Activated CD8-positive, alpha-beta T cell treated with anti-CD3 and anti-CD28 coated beads for 36 hours (primary cell): ENCODE data around the gene MUC6. TPM values are rescaled to one million over a fixed set of nuclear protein-coding genes. Genes with fewer than 3 reads are reported as not detected.

ENCODE experiments used
- ATAC-seq: fragments of 200-7000 bp; cut with Tn5 transposase; one replicate; pipeline ENCODE4 v1.10.0; 2021; ENCODE audit warnings: mild to moderate bottlenecking, moderate library complexity
- CTCF ChIA-PET: fragments of 350-600 bp; sonication (Branson Sonifier 250); formaldehyde crosslinking; loops from one replicate; lab custom pipeline; 2021; ENCODE audit warnings: antibody characterized with exemption; lab: Charles Lee
- POLR2A ChIA-PET: fragments of 350-600 bp; sonication (Branson Sonifier 250); formaldehyde crosslinking; loops from one replicate; lab custom pipeline; 2021; ENCODE audit warnings: antibody characterized with exemption; lab: Charles Lee
- DNase-seq: peaks from one replicate; pipeline ENCODE4 v3.0.0-alpha.2; 2020
- H3K27ac Mint-ChIP-seq: one replicate; pipeline ENCODE4 v1.8.0; 2021; ENCODE audit warnings: mild to moderate bottlenecking, mixed read lengths
- H3K27me3 Mint-ChIP-seq: one replicate; pipeline ENCODE4 v1.8.0; 2021; ENCODE audit warnings: mixed read lengths
- H3K36me3 Mint-ChIP-seq: one replicate; pipeline ENCODE4 v1.8.0; 2021; ENCODE audit warnings: low read depth, mixed read lengths
- H3K4me1 Mint-ChIP-seq: one replicate; pipeline ENCODE4 v1.8.0; 2021; ENCODE audit warnings: low read depth, mixed read lengths
- H3K4me3 Mint-ChIP-seq: one replicate; pipeline ENCODE4 v1.8.0; 2021; ENCODE audit warnings: mild to moderate bottlenecking, moderate library complexity, mixed read lengths
- H3K9me3 Mint-ChIP-seq: one replicate; pipeline ENCODE4 v1.8.0; 2021; ENCODE audit warnings: mixed read lengths
- intact Hi-C: fragments of 100-400 bp; cut with micrococcal nuclease; formaldehyde crosslinking; loops from one replicate; pipeline ENCODE4 v1.10.0; 2022
- total RNA-seq, 2 experiments: library from RNA; stranded (reverse); gene quantifications; one replicate each; pipeline ENCODE4 v1.2.3, GENCODE V29; 2021
- TF ChIP-seq, protein P1 (sequence below): fragments of 200-600 bp; IDR thresholded peaks from one replicate; pipeline ENCODE4 v1.8.0; 2022; ENCODE audit warnings: antibody characterized with exemption, mild to moderate bottlenecking

Gene MUC6
- total RNA-seq, 2 experiments from 2014 or later = not detected

- ChIA-PET POLR2A (no interaction called here), CTCF (no interaction called here)
- Mint-ChIP-seq H3K36me3 (no peaks in the 10 kb centered on the region), H3K27me3 (no peaks in the 10 kb centered on the region), H3K4me3 (no peak overlapping the region), H3K4me1 (no peaks in the 10 kb centered on the region), H3K9me3 (no peaks in the 10 kb centered on the region), H3K27ac (no peak overlapping the region)
- TF ChIP-seq, protein P1, sequence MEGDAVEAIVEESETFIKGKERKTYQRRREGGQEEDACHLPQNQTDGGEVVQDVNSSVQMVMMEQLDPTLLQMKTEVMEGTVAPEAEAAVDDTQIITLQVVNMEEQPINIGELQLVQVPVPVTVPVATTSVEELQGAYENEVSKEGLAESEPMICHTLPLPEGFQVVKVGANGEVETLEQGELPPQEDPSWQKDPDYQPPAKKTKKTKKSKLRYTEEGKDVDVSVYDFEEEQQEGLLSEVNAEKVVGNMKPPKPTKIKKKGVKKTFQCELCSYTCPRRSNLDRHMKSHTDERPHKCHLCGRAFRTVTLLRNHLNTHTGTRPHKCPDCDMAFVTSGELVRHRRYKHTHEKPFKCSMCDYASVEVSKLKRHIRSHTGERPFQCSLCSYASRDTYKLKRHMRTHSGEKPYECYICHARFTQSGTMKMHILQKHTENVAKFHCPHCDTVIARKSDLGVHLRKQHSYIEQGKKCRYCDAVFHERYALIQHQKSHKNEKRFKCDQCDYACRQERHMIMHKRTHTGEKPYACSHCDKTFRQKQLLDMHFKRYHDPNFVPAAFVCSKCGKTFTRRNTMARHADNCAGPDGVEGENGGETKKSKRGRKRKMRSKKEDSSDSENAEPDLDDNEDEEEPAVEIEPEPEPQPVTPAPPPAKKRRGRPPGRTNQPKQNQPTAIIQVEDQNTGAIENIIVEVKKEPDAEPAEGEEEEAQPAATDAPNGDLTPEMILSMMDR = no peak
- intact Hi-C loops = loop anchor here (10.0 kb wide), 1 partner anchor 113 kb away; the partner anchor contains the start of gene AP2A2
- ATAC-seq (no peak), DNase-seq (no peak)
These were observed 1.1 kb upstream of the MUC6 start for GRCh38 chr11:1037506-1038055.

DNA sequence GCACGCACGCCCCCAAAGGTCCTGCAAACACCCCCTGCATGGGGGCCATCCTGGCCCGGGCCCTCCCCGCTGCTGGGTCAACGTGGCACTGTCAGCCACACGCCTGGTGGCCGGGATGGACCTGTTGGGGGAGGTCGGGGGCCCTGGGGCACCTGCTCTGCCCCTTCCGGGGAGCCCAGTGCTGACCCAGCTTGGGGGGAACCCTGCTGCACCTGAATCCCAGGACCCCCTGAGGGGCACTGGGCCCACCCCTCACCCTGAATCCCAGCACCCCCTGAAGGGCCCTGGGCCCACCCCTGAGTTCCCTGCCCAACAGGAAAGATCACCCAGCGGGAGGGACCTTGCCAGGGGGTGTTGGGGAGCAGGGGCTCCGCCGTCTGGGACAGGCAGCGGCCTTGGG, 413 bp upstream of the MUC6 start:
- Mint-ChIP-seq H3K4me3 (no peak overlapping the region), H3K9me3 (no peaks in the 10 kb centered on the region), H3K4me1 (no peaks in the 10 kb centered on the region), H3K27me3 (no peaks in the 10 kb centered on the region), H3K36me3 (no peaks in the 10 kb centered on the region), H3K27ac (no peak overlapping the region)
- ATAC-seq (no peak), DNase-seq (no peak)
- TF ChIP-seq, protein P1 = no peak
- ChIA-PET POLR2A (no interaction called here), CTCF (no interaction called here)
- intact Hi-C loops = loop anchor here (10.0 kb wide), 1 partner anchor 112 kb away; the partner anchor contains the start of gene AP2A2

DNA sequence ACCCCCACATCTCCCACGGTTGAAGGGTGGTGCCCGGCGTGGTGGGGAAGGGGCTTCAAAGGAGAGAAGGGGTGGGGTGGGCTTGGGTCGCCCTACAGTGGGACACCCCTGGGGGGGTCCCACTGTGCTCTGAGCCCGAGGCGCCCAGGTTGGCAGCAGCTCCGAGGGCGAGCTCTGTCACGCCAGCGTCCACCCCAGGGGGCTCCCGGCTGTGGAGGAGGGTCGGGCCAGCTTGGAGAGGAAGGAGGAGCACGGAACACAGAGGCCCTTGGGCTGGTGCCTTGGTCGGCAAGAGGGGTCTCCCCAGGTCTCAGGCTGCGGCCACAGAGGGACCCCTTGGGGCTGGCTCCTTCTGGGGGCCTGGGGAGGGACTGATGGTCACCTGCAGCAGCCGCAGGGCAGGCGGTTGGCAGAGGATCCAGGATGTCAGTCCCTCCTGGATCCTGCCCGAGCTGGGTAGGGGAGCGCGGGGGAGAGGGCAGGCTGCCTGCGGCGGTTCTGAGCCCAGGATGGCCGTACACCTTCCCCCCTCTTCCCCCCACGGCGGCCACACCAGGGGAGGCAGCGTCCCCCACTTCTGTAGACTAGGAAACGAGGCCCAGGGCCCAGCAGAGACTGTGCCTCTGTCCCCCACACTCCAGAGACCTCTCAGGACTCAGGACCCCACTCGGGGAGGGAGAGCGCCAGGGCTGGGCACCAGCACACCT, 788 bp downstream of the MUC6 start:
- ATAC-seq = no peak
- intact Hi-C loops = loop anchor here (10.0 kb wide), 1 partner anchor 111 kb away; the partner anchor contains the start of gene AP2A2
- no peak for DNase-seq
- Mint-ChIP-seq H3K4me1 (no peaks in the 10 kb centered on the region), H3K4me3 (no peak overlapping the region), H3K9me3 (no peaks in the 10 kb centered on the region), H3K27ac (no peak overlapping the region), H3K27me3 (no peaks in the 10 kb centered on the region), H3K36me3 (no peaks in the 10 kb centered on the region)
- CTCF ChIA-PET = no interaction called here
- TF ChIP-seq, protein P1 = no peak
- POLR2A ChIA-PET = no interaction called here

DNA sequence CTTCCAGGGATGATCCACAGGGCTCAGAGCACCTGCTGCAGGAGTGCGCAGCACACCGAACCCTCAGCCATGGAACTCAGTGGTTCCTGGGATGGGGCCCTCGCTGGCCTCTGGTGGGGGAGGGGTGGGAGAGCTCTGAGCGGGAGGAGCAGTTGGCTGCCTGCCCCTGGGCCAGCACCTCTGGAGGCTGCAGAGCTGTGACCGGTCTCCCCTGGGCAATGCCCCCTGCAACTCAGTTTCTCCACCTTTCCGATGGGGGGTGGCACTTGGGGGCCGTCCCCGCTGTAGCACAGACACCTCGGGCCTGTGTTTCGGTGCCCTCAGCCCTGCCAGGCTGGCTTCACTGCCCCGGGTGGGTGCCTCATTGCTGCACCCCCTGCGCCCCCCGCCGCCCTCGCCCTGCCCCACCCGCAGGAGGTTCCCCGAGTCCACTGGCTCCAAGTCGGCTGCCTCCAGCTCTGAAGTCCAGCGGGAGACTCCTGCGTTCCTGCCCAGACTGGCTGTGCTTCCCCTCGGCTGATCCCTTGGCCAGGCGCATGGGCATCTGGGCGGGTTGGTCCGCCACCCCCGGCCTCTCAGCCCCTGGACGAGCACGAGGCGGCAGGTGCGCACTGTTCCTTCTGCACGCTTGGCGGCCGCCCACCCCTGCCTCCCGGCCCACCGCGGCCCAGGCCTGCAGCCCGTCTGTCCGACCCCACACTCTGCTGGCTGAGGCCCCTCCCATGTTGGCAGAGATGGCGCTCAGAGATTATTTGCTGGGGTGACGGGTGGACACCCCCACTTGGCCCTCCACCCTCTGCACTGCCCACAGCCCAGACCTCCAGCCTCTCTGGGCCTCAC, 1.8 kb downstream of the MUC6 start:
- Mint-ChIP-seq H3K9me3 (no peaks in the 10 kb centered on the region), H3K4me3 (no peak overlapping the region), H3K27me3 (no peaks in the 10 kb centered on the region), H3K4me1 (no peaks in the 10 kb centered on the region), H3K36me3 (no peaks in the 10 kb centered on the region), H3K27ac (no peak overlapping the region)
- ChIA-PET POLR2A (no interaction called here), CTCF (no interaction called here)
- DNase-seq (no peak), ATAC-seq (no peak)
- TF ChIP-seq, protein P1 = no peak
- intact Hi-C loops = loop anchor here (10.0 kb wide), 1 partner anchor 110 kb away; the partner anchor contains the start of gene AP2A2
